Adrenal gland (tissue), 12 donors: ENCODE measurements around the gene MT1A. TPM values are rescaled to one million over a fixed set of nuclear protein-coding genes. Genes with fewer than 3 reads are reported as not detected.
A peak's percentile ranks its signal among the peaks of the same experiment; 100 is the strongest.

Experiments used
- DNase-seq, 7 donors: peaks; one replicate each; pipeline ENCODE4 v3.0.0-alpha.2; 2019 to 2020
- H3K27ac ChIP-seq, 5 donors: fragments of 200-600 bp; sonication (generic) in 4 of 5; 1 replicate in 3 of 5; 2 replicates in 2 of 5; pipeline versions ENCODE4 v1.5.1 to v1.8.0; 2016 to 2020; ENCODE audit warnings: mild to moderate bottlenecking in 1 of 5
- H3K27me3 ChIP-seq: fragments of 200-600 bp; 2 replicates; pipeline ENCODE4 v1.8.0; 2021
- H3K36me3 ChIP-seq, 2 donors: fragments of 200-600 bp; replicated peaks in 1 of 2; 1 replicate in 1 of 2; 2 replicates in 1 of 2; pipeline versions ENCODE4 v1.5.1 to v1.8.0; 2018 to 2022
- H3K4me1 ChIP-seq, 2 donors: fragments of 200-600 bp; replicated peaks in 1 of 2; 1 replicate in 1 of 2; 2 replicates in 1 of 2; pipeline versions ENCODE4 v1.5.1 to v1.8.0; 2018 to 2021
- H3K4me3 ChIP-seq, 4 donors: fragments of 200-600 bp; sonication (generic) in 3 of 4; one replicate each; pipeline ENCODE4 v1.5.1; 2016 to 2018
- H3K9me3 ChIP-seq, 3 donors: fragments of 200-600 bp; sonication (generic) in 1 of 3; replicated peaks in 1 of 3; 1 replicate in 2 of 3; 2 replicates in 1 of 3; pipeline versions ENCODE4 v1.5.1 to v1.8.0; 2016 to 2021
- POLR2A ChIP-seq, 2 donors: fragments of 450-650 bp; IDR thresholded peaks; one replicate each; pipeline ENCODE4 v1.6.1; 2017; ENCODE audit warnings: antibody characterized with exemption in 2 of 2, mild to moderate bottlenecking in 2 of 2, moderate library complexity in 1 of 2
- WGBS, 4 donors: extraction: QIAGEN DNeasy Blood & Tissue Kit in 2 of 4; methylation state at CpG; one replicate each; pipeline versions ENCODE4 v1.1.5 to v1.1.7; 2013 to 2017; 5-methylcytosine and 5-hydroxymethylcytosine counted together
- intact Hi-C, 2 donors: fragments of 100-400 bp; cut with DNase I; formaldehyde crosslinking; loops; one replicate each; pipeline versions ENCODE4 v1.14.1 to v1.15.0; 2022 to 2023
- polyA plus RNA-seq, 3 donors: library from polyadenylated mRNA; stranded (reverse); fragments of 200-250 nt in 2 of 3; fragments of 350-450 nt in 1 of 3; fragmentation: Illumina TruSeq in 1 of 3; extraction: RNeasy Lipid Tissue Mini Kit (QIAGEN cat#74804) in 1 of 3; gene quantifications; one replicate each; pipeline ENCODE4 v1.2.3, GENCODE V29; 2013 to 2014
- total RNA-seq, 9 donors: library from RNA; depleted of rRNA in 4 of 9; stranded (reverse); fragments of >200 nt in 4 of 9; fragments of 120-200 nt in 1 of 9; fragmentation: NEBNext Ultra II Directional in 1 of 9; extraction: Animal tissue kit (Norgen Biotek cat#: 25700) in 1 of 9; gene quantifications; one replicate each; pipeline versions ENCODE4 v1.1.0 to v1.2.4, GENCODE V29; 2013 to 2023
- TF ChIP-seq, protein P1 (sequence below), 6 experiments: fragments of 450-650 bp in 4 of 6; fragments of 200-600 bp in 2 of 6; sonication (generic) in 1 of 6; IDR thresholded peaks; 1 replicate in 5 of 6; 2 replicates in 1 of 6; pipeline versions ENCODE4 v1.5.1 to v1.8.0; 2016 to 2021; ENCODE audit warnings: antibody characterized with exemption in 6 of 6, mild to moderate bottlenecking in 2 of 6, moderate library complexity in 1 of 6
- donor health status: healthy with polysubstance abuse.
- donor health status: Bipolar disorder and iron deficiency.
- donor health status: DM: yes; HTN: yes; CAD: no.
- donor health status: DM: no; HTN: no; CAD: no.
- donor health status: DM: no; HTN: no; CAD: no.
- donor health status: DM: yes; HTN: yes; CAD: no.

The MT1A gene
- total and polyA plus RNA-seq, 12 donors, result 6.9 to 273 (median 19.4) TPM; not detected in 1

DNA sequence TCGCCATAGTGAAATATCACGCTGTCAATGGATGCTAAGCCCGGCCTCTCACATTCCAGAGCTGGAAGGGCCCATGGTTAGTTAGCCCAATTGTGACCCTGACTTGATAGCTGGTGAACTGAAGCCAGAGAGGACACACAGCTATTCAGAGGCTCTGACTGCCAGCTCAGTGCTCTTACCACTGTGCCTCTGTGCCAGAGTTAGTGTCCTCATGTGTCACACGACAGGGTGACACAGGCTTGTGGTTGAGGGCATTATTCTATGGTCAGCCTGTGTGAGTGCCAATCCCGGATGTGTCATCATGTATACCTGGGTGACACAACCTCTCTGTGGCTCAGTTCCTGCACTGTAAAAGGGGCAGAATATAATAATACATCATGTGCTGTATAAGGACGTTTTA lies 41.4 kb downstream of the MT1A start:
- H3K27ac ChIP-seq, result peak overlapping the region in 3 of 5 donors; percentile 14 to 89 (median 88)
- WGBS, 4 donors, result 41 to 69% (median 61%) methylated on average over 4 to 6 of the region's 6 CpGs
- H3K9me3 ChIP-seq, result no peaks in the 10 kb centered on the region
- H3K36me3 ChIP-seq, result no peaks in the 10 kb centered on the region
- intact Hi-C loops, result no loop called here
- DNase-seq, result peak in 6 of 7 donors; percentile 57 to 83 (median 72)
- H3K27me3 ChIP-seq, result no peaks in the 10 kb centered on the region
- TF ChIP-seq POLR2A (IDR thresholded peaks at IDR 0.05), result no peak
- TF ChIP-seq, protein P1, sequence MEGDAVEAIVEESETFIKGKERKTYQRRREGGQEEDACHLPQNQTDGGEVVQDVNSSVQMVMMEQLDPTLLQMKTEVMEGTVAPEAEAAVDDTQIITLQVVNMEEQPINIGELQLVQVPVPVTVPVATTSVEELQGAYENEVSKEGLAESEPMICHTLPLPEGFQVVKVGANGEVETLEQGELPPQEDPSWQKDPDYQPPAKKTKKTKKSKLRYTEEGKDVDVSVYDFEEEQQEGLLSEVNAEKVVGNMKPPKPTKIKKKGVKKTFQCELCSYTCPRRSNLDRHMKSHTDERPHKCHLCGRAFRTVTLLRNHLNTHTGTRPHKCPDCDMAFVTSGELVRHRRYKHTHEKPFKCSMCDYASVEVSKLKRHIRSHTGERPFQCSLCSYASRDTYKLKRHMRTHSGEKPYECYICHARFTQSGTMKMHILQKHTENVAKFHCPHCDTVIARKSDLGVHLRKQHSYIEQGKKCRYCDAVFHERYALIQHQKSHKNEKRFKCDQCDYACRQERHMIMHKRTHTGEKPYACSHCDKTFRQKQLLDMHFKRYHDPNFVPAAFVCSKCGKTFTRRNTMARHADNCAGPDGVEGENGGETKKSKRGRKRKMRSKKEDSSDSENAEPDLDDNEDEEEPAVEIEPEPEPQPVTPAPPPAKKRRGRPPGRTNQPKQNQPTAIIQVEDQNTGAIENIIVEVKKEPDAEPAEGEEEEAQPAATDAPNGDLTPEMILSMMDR (IDR thresholded peaks at IDR 0.05), result no peak
- H3K4me3 ChIP-seq, result no peak overlapping the region
- H3K4me1 ChIP-seq, result peaks cover 23 to 29% of the 10 kb centered on the region in 2 donors

DNA sequence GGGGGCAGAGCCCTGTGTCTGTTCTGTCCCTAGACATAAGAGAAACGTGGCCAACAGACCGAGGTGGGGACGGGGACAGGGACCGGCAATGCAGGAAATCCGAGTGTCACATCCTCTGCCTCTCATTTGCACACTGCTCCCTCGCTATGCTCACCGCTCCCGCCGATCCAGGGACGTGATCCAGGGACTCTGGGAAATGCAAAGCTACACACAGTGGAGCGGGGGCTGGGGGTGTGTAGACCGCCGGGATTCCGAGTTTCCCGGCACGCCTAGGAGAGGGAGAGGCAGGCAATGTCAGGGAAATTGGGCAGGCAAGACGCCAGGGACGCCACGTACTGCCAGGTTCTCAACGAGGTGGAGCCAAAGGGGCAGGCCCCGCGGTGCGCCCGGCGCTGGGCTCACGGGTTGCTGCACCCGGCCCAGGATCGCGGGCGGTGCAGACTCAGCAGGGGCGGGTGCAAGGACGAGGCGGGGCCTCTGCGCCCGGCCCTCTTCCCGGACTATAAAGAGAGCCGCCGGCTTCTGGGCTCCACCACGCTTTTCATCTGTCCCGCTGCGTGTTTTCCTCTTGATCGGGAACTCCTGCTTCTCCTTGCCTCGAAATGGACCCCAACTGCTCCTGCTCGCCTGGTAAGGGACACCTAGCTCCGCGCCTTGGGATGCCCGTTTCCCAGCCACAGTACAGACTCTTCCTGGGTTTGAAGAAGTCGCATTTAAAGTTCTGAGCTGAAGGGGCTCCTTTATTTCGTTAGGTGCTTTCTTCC lies 43.7 kb downstream of the MT1A start, which contains the start of gene MT1X:
TSS of gene MT1X (plus strand) at position 532 of the 764 bp plus-strand sequence. CDS start at position 603, 71 bp downstream.
- Histone ChIP-seq H3K27me3 (no peaks in the 10 kb centered on the region), H3K4me3 (peak within 1 kb of the TSS in 3 of 4 donors; percentile 14 to 66 (median 36)), H3K4me1 (peaks cover 23 to 26% of the 10 kb centered on the region in 2 donors), H3K9me3 (no peaks in the 10 kb centered on the region), H3K27ac (peak within 1 kb of the TSS; percentile 52 to 89 (median 75)), H3K36me3 (no peaks in the 10 kb centered on the region)
- TF ChIP-seq POLR2A (IDR thresholded peaks at IDR 0.05), result peak; percentile 97 to 98
- TF ChIP-seq, protein P1 (IDR thresholded peaks at IDR 0.05), result no peak
- 1% methylated on average over 31 to 49 of the region's 49 CpGs for whole genome bisulfite sequencing, 4 donors
- DNase-seq, result peak; percentile 94 to 97 (median 96)
- intact Hi-C loops, result no loop called here

DNA sequence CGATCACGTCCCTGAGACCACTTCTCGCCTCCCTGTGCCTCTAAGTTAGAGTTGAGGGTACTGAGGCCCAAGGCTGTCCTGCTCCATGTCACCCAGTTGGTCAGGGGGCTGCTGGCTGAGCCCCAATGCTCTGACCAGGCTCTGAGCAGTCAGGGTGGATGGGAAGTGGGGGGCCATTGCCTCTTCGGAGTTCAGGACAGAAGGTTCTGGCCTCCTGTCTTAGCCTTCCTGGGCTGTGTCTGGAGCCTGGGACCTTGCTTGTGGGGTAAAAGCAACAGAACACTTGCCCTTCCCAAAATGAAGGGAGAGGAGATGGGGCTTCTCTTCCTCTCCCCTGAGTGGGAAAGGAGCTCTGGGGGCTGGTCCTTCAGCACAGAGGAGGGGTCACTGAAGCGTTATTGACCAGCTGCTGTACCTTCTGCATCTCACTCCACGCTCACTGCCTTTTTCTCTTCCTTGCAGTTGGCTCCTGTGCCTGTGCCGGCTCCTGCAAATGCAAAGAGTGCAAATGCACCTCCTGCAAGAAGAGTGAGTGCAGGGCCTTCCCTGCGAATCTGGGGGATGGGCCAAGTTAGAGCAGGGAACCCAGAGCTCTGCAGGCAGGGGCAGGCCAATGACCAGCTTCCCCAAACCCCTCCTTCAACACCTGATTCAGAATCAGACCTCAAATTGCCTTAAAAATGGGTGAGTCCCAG lies 44.4 kb downstream of the MT1A start:
- Histone ChIP-seq H3K9me3 (no peaks in the 10 kb centered on the region), H3K4me1 (peaks cover 23 to 26% of the 10 kb centered on the region in 2 donors), H3K27ac (peak overlapping the region; percentile 23 to 89 (median 75)), H3K36me3 (no peaks in the 10 kb centered on the region), H3K4me3 (peak overlapping the region in 3 of 4 donors; percentile 14 to 66 (median 36)), H3K27me3 (no peaks in the 10 kb centered on the region)
- DNase-seq, result peak in 2 of 7 donors; percentile 30 to 59
- no peak for TF ChIP-seq POLR2A (IDR thresholded peaks at IDR 0.05)
- TF ChIP-seq, protein P1 (IDR thresholded peaks at IDR 0.05), result no peak
- intact Hi-C loops, result no loop called here
- 20 to 34% (median 26%) methylated on average over 7 to 8 of the region's 8 CpGs for WGBS, 4 donors
